ENCODE data around the gene IMPDH2.

- TF ChIP-seq CTCF (conservative IDR thresholded peaks at IDR 0.05; ENCODE audit: low read length): no peak
- no peak for TF ChIP-seq EZH2phosphoT487 (IDR thresholded peaks at IDR 0.05; ENCODE audit: borderline replicate concordance)
Measured at GRCh38 chr3:49025793-49026520, 3.2 kb downstream of the IMPDH2 start.
